ENCODE measurements around the gene NR5A2. TPM values are rescaled to one million over a fixed set of nuclear protein-coding genes. Genes with fewer than 3 reads are reported as not detected.

The NR5A2 gene
- total RNA-seq, 1 experiment from 2014 or later: 0.14 TPM

DNA sequence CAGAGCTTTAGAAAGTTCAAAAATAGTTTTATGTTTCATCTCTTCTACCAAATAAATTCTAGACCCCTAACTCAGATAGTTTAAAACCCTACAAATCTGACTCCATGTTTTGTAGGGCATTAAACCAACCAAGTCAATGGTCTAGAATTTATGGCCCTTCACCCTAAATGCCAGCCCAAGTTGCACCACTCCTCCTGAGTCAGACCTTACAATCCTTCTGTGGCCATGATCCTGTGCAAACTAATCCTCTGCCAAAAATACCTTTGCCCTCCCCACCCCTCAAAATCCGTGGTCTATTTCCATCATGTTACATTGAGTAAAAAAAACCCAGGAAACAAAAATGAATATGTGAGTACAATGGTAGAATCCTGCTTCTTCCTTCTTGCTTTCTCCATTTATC, 179.3 kb downstream of the NR5A2 start:
- DNase-seq (ENCODE audit: low read depth): no peak
- in situ Hi-C loops (cut with HindIII; ENCODE audit: low pct_unique_long_range_greater_than_20kb, low sequenced_read_pairs): no loop called here

- DNase-seq (ENCODE audit: low read depth): no peak
- in situ Hi-C loops (cut with HindIII; ENCODE audit: low pct_unique_long_range_greater_than_20kb, low sequenced_read_pairs): no loop called here
Measured at GRCh38 chr1:200207711-200208126, 180.2 kb downstream of the NR5A2 start.

- no peak for DNase-seq (ENCODE audit: low read depth)
- in situ Hi-C loops (cut with HindIII; ENCODE audit: low pct_unique_long_range_greater_than_20kb, low sequenced_read_pairs): no loop called here
Measured at GRCh38 chr1:200211157-200211556, 183.6 kb downstream of the NR5A2 start.

DNA sequence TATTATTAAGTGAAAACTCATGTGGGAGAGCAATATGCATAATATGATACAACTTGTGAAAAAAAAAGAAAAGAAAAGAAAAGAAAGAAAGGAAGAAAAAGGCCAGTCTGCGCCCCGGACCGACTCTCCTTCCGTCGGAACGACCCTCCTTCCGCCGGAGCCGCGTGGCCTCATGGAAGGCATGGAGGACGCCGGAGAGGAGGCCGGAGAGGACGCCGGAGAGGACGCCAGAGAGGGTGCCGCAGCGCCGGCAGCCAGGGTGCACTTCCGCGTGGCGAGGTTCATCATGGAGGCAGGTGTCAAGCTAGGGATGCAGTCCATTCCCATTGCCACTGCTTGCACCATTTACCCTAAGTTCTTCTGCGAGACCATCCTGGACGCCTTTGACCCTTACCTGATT, 185.9 kb downstream of the NR5A2 start:
- no peak for DNase-seq (ENCODE audit: low read depth)
- in situ Hi-C loops (cut with HindIII; ENCODE audit: low pct_unique_long_range_greater_than_20kb, low sequenced_read_pairs): no loop called here

DNA sequence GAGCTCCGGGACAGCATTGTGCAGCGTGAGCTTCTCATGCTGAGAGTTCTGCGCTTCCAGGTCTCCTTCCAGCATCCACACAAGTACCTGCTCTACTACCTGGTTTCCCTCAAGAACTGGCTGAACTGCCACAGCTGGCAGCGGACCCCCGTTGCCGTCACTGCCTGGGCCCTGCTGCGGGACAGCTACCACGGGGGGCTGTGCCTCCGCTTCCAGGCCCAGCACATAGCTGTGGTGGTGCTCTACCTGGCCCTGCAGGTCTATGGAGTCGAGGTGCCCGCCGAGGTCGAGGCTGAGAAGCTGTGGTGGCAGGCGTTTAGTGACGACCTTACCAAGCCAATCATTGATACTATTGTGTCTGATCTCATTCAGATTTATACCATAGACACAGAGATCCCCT, 186.4 kb downstream of the NR5A2 start:
- DNase-seq (ENCODE audit: low read depth): no peak

DNA sequence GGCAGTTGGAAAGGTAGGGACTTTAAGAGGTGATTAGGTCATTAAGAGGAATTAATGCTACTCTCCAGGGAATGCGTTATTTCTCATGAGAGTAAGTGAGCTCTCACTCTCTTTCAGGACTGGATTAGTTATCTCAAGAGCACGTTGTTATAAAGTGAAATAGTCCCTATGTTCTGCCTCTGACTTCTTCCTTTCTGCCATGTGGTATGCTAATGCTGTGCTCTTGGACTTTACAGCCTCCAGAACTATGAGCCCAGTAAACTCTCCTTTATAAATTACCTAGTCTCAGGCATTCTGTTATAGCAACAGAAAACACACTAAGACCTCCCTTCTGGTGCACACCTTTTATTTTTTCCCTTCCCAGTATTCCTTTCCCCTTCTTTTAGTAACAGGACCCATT, 187.8 kb downstream of the NR5A2 start:
- no peak for DNase-seq (ENCODE audit: low read depth)
- in situ Hi-C loops (cut with HindIII; ENCODE audit: low pct_unique_long_range_greater_than_20kb, low sequenced_read_pairs): no loop called here

More for the DNA sequence above, 186.4 kb downstream of the NR5A2 start:
- in situ Hi-C loops (cut with HindIII; ENCODE audit: low pct_unique_long_range_greater_than_20kb, low sequenced_read_pairs): no loop called here

DNA sequence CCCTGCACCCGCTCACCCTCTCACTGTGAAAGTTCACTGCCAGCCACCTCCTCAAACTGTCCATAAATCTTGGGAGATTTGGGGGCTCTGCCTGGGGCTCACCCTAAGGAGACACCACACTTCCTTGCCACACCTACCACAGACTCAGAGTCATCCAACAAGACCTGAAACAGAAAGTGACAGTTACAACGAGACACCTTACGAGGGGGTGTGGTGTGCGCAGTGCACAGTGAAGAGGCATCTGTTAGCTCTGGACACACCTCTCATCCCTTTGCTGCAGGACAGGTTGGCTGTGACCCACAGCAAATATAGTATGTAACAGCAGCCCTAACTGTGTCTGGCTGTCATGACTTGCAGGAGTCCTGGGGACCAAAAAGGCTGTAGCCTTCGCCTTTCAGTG, 190.2 kb downstream of the NR5A2 start:
- DNase-seq (ENCODE audit: low read depth): no peak
- in situ Hi-C loops (cut with HindIII; ENCODE audit: low pct_unique_long_range_greater_than_20kb, low sequenced_read_pairs): no loop called here

- in situ Hi-C loops (cut with HindIII; ENCODE audit: low pct_unique_long_range_greater_than_20kb, low sequenced_read_pairs): no loop called here
Measured at GRCh38 chr1:200221614-200222282, 194.2 kb downstream of the NR5A2 start.

DNA sequence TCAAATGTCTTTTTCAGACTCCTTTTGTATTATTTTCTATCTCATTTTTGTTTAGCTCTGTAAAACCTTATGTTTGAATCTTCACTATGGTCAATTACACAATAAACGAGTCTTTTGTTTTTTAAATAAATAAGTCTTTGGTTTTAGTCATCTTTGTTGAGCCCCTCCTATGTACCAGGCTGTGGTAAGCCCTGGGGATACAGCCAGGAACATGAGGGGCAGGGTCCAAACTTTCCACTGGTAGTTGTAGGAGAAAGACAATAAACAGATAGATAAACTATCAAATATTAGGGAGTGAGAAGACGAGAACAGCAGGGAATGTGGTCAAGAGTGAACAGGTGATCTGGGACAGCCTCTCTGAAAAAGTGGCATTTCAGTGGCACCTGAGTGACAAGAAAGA, 195.7 kb downstream of the NR5A2 start:
- in situ Hi-C loops (cut with HindIII; ENCODE audit: low pct_unique_long_range_greater_than_20kb, low sequenced_read_pairs): no loop called here
- no peak for DNase-seq (ENCODE audit: low read depth)

More at GRCh38 chr1:200221614-200222282, 194.2 kb downstream of the NR5A2 start:
- no peak for DNase-seq (ENCODE audit: low read depth)

- in situ Hi-C loops (cut with HindIII; ENCODE audit: low pct_unique_long_range_greater_than_20kb, low sequenced_read_pairs): no loop called here
- no peak for DNase-seq (ENCODE audit: low read depth)
Measured at GRCh38 chr1:200223613-200224012, 196.1 kb downstream of the NR5A2 start.

DNA sequence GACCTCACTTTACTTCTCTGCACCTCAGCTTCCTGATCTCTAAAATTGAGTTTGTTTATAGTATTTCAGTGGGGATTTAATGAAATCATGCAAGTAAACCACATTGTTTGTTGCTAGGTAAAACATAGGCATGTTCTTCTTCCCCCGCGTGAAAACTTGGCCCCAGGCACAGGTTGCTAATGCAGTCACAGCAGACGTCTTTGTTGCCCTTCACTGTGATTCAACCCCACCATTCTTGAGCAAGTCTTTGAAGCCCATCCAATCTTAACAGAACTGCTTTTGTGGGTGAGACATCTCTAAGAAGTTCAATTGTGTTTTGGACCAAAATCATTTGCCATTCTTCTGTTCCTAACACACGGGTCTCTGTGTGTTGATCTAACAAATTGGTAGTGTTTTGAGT, 196.8 kb downstream of the NR5A2 start:
- DNase-seq (ENCODE audit: low read depth): no peak
- in situ Hi-C loops (cut with HindIII; ENCODE audit: low pct_unique_long_range_greater_than_20kb, low sequenced_read_pairs): no loop called here

GRCh38 chr1:200226268-200226968, 198.9 kb downstream of the NR5A2 start:
- in situ Hi-C loops (cut with HindIII; ENCODE audit: low pct_unique_long_range_greater_than_20kb, low sequenced_read_pairs): no loop called here
- no peak for DNase-seq (ENCODE audit: low read depth)

GRCh38 chr1:200226969-200227303, 199.4 kb downstream of the NR5A2 start:
- DNase-seq (ENCODE audit: low read depth): no peak
- in situ Hi-C loops (cut with HindIII; ENCODE audit: low pct_unique_long_range_greater_than_20kb, low sequenced_read_pairs): no loop called here
